SK-N-MC (cell line): ENCODE data around the gene DGKI.

Experiments
- EZH2 ChIP-seq: fragments of 200-600 bp; sonication (generic); IDR thresholded peaks from one replicate; pipeline ENCODE4 v1.6.1; 2017; ENCODE audit warnings: antibody characterized with exemption
- FOXP2 ChIP-seq: optimal IDR thresholded peaks from 2 replicates; pipeline ENCODE3; 2011; ENCODE audit warnings: mild to moderate bottlenecking, moderate library complexity; ENCODE audit not compliant: insufficient read depth; ENCODE audit errors: extremely low read length, control extremely low read depth
- POLR2AphosphoS5 ChIP-seq: IDR thresholded peaks from 2 replicates; pipeline ENCODE4 v1.6.1; 2012; ENCODE audit warnings: mild to moderate bottlenecking, low read depth, low read length, borderline replicate concordance

DNA sequence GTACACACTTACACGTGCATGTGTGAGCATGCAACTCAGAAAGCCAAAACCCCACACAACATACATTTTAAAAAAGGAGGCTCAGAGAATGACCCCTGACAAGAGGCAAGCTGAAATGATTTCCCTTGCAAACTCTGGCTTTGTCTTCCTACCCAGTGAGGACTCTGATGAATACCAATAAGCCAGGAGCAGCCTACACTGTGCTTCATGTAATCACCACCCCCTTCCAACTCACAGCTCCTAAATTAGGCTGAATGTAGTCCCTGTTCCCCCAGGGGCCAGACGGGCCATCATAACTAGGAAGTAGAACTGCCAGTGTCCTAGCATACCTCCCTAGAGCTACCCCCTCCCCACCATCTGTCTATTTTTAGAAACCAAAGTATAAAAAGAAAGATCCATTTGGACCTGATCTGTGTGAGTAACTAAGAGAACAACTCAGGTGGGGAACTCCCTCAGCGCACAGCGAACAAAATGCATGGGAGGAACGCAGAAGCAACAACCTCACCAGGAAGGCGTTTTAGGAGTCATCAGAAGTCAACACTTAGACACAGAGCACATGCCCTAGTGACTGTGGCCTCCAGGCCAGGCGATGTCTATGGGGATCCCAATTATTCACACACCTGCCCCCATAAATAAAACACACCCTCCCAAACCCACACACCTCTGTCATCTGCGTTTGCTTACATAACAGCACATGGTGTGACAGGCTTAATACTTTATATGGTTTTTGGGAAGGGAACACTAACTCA lies 1.9 kb downstream of the DGKI start:
- TF ChIP-seq EZH2 (no peak), POLR2AphosphoS5 (no peak), FOXP2 (no peak)
